HUDEP-2 (cell line): ENCODE measurements around the gene DCST2.

Experiments used
- DNase-seq, 76 experiments: peaks; one replicate each; lab custom pipeline; 2025; ENCODE audit not compliant: unreplicated experiment in 76 of 76; lab: John Stamatoyannopoulos, UW

Gene DCST2

DNA sequence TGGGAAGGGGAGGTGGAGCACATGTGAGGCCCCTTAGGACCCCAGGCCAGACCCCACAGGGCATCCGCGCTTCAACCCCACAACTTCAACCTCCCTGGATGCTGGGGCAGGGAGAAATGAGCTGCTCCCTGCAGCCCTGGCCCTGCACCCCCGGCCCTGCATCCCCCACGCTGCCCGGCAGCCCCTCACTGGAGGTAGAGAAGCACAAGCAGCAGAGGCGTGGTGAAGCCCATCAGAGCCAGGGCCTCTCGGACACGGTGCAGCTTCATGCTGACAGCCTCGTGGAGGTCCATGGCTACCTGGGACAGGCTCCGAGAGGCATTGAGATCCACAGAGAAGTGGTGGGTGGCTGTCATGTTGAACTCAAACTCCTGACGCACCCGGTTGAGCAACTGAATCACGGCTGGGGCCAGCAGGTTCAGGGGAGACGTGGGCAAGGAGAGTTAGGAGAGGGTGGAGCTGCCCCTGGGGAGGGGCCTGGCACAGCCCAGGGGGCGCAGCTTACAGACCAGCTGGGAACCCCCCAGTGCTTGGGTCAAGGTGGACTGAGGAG is 3.3 kb downstream of the DCST2 start:
- no peak for DNase-seq

DNA sequence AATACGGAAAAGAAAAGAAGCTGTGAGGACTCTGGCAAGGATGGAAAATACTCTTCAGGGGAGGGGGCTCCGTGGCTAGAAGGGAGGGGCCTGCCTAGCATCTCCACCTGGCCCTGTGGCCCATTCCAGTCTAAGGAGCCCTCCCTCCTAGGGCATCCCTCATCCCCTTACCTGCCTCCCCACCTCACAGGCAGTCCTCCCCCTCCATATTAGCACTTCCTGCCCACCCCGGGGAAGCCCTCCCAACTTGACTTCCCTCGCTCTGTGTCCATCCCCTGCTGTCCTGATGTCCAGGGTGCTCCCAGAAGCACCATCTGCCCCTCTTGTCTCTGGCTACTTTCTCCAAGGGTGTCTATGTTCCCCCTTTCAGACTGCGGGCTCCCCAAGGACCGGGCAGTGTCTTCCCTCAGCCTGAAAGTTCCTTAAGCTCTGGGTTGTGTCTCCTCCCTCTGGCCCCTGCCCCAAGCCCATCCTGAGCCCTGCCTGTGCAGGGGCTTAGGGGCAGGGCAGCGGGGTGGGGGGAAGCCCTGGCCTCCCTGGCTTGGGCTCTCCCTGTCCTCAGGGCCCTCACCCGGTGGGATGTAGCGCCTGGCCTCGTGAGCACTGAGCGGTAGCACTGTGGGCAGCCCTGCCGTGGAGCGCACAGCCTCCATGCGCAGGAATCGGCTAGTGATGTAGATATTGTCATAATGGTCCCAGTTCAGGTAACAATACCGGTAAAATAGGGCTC is 3.9 kb downstream of the DCST2 start:
- no peak for DNase-seq

DNA sequence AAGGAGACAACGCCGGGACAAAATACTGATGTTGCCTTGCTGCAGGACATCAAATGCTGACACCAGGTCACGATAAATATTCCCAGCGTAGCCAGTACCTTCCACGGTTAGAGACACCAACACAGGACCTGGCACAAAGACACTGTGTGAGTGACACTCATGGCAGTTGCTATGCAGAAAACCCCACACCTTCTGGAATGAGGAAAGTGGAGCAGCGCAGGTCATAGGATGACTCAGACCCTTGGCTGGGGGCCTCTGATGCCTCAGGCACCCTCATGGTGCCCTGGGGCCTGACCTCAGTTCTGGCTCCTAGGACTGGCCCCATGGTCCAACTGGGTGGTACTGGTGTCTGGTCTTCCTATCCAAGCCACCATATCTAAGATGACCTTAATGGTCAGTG is 7.0 kb downstream of the DCST2 start:
- DNase-seq: peak in 1 of 76 experiments; percentile 4

- DNase-seq: no peak
Observed at GRCh38 chr1:155026154-155026553, 7.4 kb downstream of the DCST2 start.

GRCh38 chr1:155024315-155024714 is 9.3 kb downstream of the DCST2 start:
- DNase-seq: no peak

GRCh38 chr1:155023627-155024026 is 10.0 kb downstream of the DCST2 start:
- DNase-seq: no peak

DNA sequence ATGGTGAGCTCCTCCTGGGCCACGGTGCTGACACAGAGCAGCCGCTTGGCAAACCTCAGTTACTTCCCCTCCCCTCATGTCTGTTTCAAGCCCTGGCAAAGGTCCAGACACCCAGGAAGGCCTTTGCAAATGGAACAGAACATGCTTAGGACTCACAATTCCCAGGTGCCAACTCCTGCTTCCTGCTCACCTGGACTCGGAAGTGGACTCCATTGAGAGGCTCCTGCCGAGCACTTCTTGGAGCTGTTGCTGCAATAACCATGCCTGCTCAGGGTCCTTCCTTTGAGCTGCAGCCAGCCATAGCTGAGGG is 10.7 kb downstream of the DCST2 start:
- peak in 63 of 76 experiments; percentile 17 to 74 (median 43) for DNase-seq

GRCh38 chr1:155022136-155022926 is 11.2 kb downstream of the DCST2 start:
- no peak for DNase-seq

DNA sequence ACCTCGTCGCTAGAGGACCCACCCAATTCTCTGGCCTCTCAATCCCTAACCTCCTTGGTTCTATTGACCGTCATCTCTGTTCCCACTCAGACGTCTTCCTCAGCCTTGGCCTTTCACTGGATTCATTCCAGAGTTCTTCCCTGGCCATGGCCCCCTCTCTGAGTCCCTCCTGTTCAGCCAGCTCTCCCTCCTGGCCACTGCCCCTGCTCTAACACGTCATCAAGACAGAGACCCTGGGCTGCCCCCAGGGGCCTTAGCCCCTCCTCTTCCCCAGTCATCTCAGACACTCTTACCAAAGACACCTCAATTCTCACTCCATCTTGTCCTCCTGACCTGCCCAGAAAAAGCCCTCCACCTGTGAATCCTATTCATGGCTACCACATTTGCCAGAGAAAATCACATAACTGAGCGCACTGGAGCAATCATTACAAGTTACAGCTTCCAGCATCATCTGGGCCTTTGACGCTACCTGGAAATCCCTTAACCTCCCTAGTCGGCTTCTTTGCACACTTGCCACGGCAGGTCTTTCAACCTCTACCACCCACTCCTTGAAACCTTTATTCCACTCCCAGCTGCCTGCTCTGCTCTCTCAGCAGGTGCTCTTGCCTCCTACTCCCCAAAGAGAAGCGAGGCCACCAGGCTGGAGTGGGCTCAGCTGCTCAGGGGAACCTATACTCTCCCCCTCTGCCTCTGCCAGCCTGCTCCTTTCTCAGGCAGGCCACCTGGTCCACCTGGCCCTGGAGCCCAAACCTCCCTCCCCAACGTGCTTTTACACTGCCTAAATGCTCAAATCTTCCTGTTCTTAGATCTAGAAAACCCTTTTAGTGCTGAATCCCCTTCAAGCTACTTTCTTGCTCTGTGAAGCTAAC is 14.0 kb downstream of the DCST2 start:
- no peak for DNase-seq

DNA sequence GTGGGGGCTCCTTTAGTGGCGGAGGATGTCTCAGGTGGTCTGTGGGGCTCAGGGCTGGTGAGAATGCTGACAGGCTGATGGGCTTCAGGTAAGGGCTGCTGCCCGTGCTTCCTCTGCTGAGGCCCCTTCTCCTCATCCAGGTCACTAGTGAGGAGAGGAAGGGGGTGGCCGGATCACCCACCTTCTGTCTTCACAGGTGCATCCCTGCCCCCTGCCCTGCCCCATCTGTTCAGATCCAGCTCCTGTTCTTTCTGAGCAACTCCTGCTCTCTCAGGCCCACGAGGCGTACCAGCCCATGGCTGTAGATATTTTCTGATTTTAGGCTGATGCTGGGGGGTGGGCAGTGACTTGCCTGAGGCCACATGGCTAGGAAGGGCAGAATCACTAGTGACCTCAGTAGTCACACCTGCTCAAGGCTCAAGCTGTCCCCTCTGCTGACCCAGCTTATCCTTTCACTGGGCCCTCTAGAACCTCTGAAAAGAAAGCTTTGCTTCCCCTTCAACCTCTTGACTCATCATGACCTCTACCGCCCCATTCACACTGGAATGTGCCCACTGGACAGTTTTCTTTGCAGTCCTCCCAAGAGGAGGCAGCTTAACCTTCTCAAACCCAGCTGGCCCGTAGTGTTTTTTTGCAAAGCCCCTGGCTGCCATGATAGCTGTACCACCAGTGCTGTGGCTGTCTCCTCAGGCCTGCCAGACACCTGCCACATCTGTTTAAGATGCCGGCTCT is 14.8 kb downstream of the DCST2 start:
- DNase-seq: no peak

DNA sequence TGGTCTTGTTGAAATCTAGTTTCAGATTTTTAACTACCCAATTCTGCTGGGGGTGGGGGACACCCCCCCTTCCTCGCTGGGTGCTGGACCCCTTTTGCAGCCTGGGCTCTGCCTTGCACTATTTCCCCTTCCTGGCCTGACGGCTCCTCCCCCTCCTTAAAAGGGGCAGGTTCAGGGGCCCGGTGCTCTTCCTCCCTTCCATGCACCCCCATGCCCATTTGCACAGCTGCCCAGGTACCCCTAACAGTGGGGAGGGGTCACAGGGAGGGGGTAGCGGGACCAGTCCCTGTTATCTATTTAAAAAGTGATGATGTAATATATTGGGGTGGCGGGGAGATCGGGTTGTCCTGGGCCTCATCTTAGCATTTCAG is 15.7 kb downstream of the DCST2 start:
- DNase-seq: no peak

DNA sequence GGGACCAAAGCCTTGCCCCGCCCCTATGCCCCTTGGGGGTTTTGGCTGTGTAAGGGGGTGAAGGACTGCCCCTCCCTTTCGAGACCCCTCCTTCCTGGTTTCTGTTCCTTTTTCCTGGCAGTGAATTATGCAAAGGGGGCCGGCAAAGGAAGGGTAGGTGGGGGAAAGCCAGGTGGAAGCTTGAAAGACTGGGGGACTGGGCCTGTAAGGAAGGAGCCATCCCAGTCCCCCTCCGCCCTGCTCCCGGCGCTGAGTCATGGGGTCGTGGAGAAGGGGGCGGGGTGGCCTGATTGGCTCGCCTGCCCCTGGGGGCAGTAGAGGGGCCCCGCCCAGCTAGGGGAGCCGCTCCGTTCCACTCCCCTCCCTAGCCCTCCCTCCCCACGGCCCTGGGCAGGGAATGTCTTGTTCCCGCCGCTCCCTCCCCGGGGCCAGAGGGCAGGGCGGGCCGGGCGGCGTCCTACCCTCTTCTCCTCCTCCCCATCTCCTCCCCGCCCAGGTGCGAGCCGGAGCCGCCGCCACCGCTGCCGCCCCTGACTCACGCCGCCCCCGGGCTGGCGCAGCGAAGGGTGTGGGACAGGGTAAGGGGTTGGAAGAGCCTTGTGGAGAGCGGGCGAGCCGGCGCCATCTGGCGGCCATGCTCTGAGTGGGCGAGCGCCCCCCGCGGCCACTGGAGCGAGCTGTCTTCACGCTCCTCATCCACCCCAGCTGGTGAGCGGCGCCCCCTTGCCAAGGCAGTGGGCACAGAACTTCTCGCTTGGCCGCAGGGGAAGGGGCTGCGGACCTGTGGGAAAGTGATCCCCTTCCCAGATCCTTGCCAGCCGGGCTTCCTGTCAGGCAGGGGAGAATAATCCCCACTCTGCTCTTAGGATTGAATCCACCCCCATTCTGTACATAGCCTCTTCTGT is 16.3 kb downstream of the DCST2 start:
- peak in 72 of 76 experiments; percentile 42 to 93 (median 82) for DNase-seq

DNA sequence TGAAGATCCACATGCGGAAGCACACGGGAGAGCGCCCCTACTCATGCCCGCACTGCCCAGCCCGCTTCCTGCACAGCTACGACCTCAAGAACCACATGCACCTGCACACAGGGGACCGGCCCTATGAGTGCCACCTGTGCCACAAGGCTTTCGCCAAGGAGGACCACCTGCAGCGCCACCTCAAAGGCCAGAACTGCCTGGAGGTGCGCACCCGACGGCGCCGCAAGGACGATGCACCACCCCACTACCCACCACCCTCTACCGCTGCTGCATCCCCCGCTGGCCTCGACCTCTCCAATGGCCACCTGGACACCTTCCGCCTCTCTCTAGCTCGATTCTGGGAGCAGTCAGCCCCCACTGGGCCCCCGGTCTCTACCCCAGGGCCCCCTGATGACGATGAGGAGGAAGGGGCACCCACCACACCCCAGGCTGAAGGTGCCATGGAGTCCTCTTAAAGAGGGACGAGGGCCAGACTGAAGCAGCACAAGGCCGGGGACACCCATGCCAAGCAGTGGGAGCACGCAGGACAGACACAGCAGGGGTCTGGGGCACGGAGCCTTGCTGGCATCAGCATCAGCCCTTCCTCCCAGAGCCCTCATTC is 17.2 kb downstream of the DCST2 start:
- no peak for DNase-seq

DNA sequence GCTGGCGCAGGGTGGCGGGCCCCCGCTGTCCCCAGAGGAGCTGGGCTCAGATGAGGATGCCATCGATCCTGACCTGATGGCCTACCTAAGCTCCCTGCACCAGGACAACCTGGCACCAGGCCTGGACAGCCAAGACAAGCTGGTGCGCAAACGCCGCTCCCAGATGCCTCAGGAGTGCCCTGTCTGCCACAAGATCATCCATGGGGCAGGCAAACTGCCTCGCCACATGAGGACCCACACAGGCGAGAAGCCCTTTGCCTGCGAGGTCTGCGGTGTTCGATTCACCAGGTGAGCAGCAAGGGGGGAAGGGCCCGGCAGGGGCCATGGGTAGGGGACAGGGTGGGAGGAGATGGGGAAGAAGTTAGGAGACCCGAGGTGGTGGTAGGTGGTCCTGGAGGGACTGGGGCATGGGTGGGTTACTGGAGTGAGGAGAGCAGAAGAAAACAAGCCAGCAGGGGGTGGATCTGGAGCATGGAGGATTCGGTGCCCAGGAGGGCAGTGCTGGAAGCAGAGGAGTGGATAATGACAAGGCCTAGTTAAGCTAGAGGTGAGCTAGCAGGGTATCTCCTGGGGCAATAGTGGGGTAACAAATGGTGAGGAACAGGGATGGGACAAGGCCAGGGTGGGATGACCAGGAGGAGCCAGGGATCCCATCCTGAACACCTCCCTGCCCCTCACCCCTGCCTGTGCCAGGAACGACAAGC is 17.9 kb downstream of the DCST2 start:
- no peak for DNase-seq

DNA sequence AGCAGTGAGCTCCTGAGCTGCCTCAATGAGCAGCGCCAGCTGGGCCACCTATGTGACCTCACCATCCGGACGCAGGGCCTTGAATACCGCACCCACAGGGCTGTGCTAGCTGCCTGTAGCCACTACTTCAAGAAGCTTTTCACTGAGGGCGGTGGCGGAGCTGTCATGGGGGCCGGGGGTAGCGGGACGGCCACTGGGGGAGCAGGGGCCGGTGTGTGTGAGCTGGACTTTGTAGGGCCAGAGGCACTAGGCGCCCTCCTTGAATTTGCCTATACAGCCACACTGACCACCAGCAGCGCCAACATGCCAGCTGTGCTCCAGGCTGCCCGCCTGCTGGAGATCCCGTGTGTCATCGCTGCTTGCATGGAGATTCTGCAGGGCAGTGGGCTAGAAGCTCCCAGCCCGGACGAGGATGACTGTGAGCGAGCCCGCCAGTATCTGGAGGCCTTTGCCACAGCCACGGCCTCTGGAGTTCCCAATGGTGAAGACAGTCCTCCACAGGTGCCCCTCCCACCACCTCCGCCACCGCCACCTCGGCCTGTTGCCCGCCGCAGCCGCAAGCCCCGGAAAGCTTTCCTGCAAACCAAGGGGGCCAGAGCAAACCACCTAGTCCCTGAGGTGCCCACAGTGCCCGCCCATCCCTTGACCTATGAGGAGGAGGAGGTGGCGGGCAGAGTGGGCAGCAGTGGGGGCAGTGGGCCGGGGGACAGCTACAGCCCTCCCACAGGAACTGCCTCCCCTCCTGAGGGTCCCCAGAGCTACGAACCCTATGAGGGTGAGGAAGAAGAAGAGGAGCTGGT is 18.7 kb downstream of the DCST2 start:
- DNase-seq: no peak

DNA sequence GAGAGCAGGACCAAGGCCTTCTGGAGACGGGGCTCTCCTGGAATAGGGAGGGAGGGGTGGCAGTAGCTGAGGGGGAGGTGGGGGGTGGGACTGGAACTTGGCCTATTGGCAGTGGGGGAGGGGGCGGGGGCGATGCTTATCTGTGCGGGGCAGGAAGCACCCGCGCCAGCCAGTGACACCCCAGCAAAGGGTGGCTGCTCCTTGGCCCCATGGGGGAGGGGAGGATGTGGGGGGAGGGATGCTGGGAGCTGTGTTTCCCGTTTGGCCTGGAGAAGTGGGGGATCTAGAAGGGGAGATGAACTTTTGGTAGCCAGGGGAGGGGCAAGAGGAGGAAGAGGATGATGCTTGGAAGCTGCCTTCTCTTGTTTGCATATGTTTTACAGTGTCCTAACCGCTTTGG is 19.9 kb downstream of the DCST2 start:
- peak in 53 of 76 experiments; percentile 12 to 82 (median 57) for DNase-seq

DNA sequence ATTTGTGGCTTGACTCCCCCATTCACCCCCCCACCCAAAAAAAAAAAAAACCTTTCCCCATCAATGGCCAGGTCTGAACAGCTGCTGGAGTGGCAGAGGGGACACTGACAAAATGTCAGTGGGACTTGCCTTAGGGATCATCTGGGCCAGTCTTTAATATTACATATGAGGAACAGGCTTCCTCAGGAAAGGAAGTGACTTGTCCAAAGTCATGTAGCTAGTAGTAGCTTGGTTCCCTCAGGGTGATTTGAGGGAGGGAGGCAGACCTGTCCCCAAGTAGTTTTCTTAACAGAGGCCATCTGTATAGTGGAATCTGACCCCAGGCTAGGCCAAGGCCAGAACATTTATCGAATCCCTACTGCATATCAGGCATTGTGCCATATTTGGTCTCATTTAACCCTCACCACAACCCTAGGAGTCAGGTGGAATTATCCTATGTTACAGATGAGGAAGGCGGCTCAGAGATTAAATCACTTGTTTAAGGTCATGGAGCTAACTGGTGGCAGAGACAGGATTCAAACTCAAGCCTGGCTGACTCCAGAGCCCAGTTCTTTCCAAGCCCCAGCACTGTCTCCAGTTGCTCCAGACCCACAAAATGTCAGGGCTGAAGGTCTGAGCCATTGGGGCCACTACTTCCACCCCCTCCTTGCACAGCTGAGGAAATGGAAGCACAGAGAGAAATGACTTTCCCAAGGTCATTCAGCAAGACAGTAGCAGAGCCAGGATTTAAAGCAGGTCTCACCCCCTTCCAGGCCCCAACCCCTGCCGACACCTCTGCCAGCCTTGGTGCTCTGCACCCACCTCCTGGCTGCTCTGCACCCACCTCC is 20.6 kb downstream of the DCST2 start:
- DNase-seq: peak in 15 of 76 experiments; percentile 3 to 45 (median 29)
